Aorta (tissue), 5 donors: ENCODE results near the gene ZC3H7A. TPM values are rescaled to one million over a fixed set of nuclear protein-coding genes. Genes with fewer than 3 reads are reported as not detected.

Experiments used
- ATAC-seq: fragments of 200-7000 bp; cut with Tn5 transposase; one replicate; pipeline ENCODE4 v1.9.1; 2022; ENCODE audit warnings: moderate library complexity; ENCODE audit not compliant: low FRiP score
- DNase-seq, 2 donors: peaks; one replicate each; pipeline ENCODE4 v3.0.0-alpha.2; 2020
- H3K27ac ChIP-seq, 2 donors: one replicate each; pipeline ENCODE4 v1.5.1; 2013; ENCODE audit warnings: low read length in 2 of 2, mild to moderate bottlenecking in 2 of 2, moderate library complexity in 2 of 2, control low read depth in 1 of 2, inconsistent platforms in 1 of 2, low read depth in 1 of 2
- H3K27me3 ChIP-seq, 2 donors: one replicate each; pipeline ENCODE4 v1.6.1; 2013; ENCODE audit warnings: control low read depth in 1 of 2, low read length in 1 of 2, mild to moderate bottlenecking in 1 of 2, moderate library complexity in 1 of 2; ENCODE audit not compliant: insufficient read depth in 2 of 2, control insufficient read depth in 1 of 2
- H3K36me3 ChIP-seq, 2 donors: one replicate each; pipeline ENCODE4 v1.6.1; 2013; ENCODE audit warnings: control low read depth in 1 of 2, low read length in 1 of 2, mild to moderate bottlenecking in 1 of 2; ENCODE audit not compliant: insufficient read depth in 2 of 2, control insufficient read depth in 1 of 2
- H3K4me1 ChIP-seq, 2 donors: one replicate each; pipeline ENCODE4 v1.6.1; 2013; ENCODE audit warnings: low read length in 2 of 2, control low read depth in 1 of 2, mild to moderate bottlenecking in 1 of 2, moderate library complexity in 1 of 2; ENCODE audit not compliant: insufficient read depth in 2 of 2, control insufficient read depth in 1 of 2
- H3K4me3 ChIP-seq, 2 donors: one replicate each; pipeline ENCODE4 v1.5.1; 2013; ENCODE audit warnings: low read length in 2 of 2, control low read depth in 1 of 2, mild to moderate bottlenecking in 1 of 2
- H3K9me3 ChIP-seq: one replicate; pipeline ENCODE4 v1.6.1; 2013; ENCODE audit warnings: mild to moderate bottlenecking, low read length; ENCODE audit not compliant: control insufficient read depth
- WGBS, 2 donors: extraction: QIAGEN DNeasy Blood & Tissue Kit; methylation state at CpG; one replicate each; pipeline ENCODE4 v1.1.7; 2013; 5-methylcytosine and 5-hydroxymethylcytosine counted together
- intact Hi-C, 2 donors: fragments of 100-400 bp; cut with DNase I; formaldehyde crosslinking; loops; one replicate each; pipeline versions ENCODE4 v1.14.2 to v1.15.0; 2022
- polyA plus RNA-seq, 2 donors: library from polyadenylated mRNA; stranded (reverse); fragments of 200-250 nt; gene quantifications; one replicate each; pipeline ENCODE4 v1.2.3, GENCODE V29; 2013
- total RNA-seq, 2 donors: library from RNA; stranded (reverse); fragmentation: NEBNext Ultra II Directional; extraction: Animal tissue kit (Norgen Biotek cat#: 25700); gene quantifications; one replicate each; pipeline ENCODE4 v1.2.1, GENCODE V29; 2021
- donor health status: healthy with polysubstance abuse.
- donor health status: Bipolar disorder and iron deficiency.
- donor health status: DM: no; HTN: no; CAD: no.
- donor health status: DM: no; HTN: no; CAD: no.
- donor health status: DM: yes; HTN: yes; CAD: no.

The ZC3H7A gene
- total and polyA plus RNA-seq, 4 donors: 45.4 to 86.2 (median 58.2) TPM

- Histone ChIP-seq H3K36me3 (no peaks in the 10 kb centered on the region), H3K4me1 (no peaks in the 10 kb centered on the region), H3K4me3 (peak overlapping the region; percentile 94 to 98), H3K27ac (peak overlapping the region; percentile 90 to 95), H3K9me3 (no peaks in the 10 kb centered on the region), H3K27me3 (no peaks in the 10 kb centered on the region)
- WGBS, 2 donors: 1% methylated on average over 53 to 93 of the region's 93 CpGs
- intact Hi-C loops: loop anchor here in 1 of 2 donors (1.0 to 2.0 kb wide), 2 partner anchors 54 to 299 kb away; partner anchors contain the start of gene TXNDC11
- peak; percentile 86 to 90 for DNase-seq
- peak; percentile 77 for ATAC-seq
These were observed 562 bp downstream of the ZC3H7A start for GRCh38 chr16:11796227-11797165.

GRCh38 chr16:11795887-11796226 lies 1.2 kb downstream of the ZC3H7A start:
- ATAC-seq: no peak

GRCh38 chr16:11794996-11795886 lies 1.8 kb downstream of the ZC3H7A start:
- Histone ChIP-seq H3K4me1 (no peaks in the 10 kb centered on the region), H3K27ac (peak overlapping the region in 1 of 2 donors; percentile 34)
- intact Hi-C loops: no loop called here

More at GRCh38 chr16:11795887-11796226, 1.2 kb downstream of the ZC3H7A start:
- WGBS, 2 donors: 57 to 60% methylated on average over 8 of the region's 8 CpGs
- Histone ChIP-seq H3K27me3 (no peaks in the 10 kb centered on the region), H3K4me1 (no peaks in the 10 kb centered on the region), H3K4me3 (peak overlapping the region; percentile 94 to 98), H3K36me3 (no peaks in the 10 kb centered on the region), H3K27ac (peak overlapping the region in 1 of 2 donors; percentile 90), H3K9me3 (no peaks in the 10 kb centered on the region)
- no peak for DNase-seq
- intact Hi-C loops: loop anchor here in 1 of 2 donors (2.0 kb wide), 1 partner anchor 53 kb away; the partner anchor contains the start of gene TXNDC11

GRCh38 chr16:11794447-11794846 lies 2.6 kb downstream of the ZC3H7A start:
- H3K9me3 ChIP-seq: no peaks in the 10 kb centered on the region
- no peaks in the 10 kb centered on the region for H3K27me3 ChIP-seq
- no peaks in the 10 kb centered on the region for H3K36me3 ChIP-seq
- no peak for DNase-seq
- intact Hi-C loops: no loop called here
- WGBS, 2 donors: 7 to 9% methylated on average over 2 of the region's 2 CpGs
- no peak overlapping the region for H3K4me3 ChIP-seq
- ATAC-seq: no peak
- no peaks in the 10 kb centered on the region for H3K4me1 ChIP-seq
- no peak overlapping the region for H3K27ac ChIP-seq

More at GRCh38 chr16:11794996-11795886, 1.8 kb downstream of the ZC3H7A start:
- no peak for DNase-seq
- Histone ChIP-seq H3K36me3 (no peaks in the 10 kb centered on the region), H3K27me3 (no peaks in the 10 kb centered on the region), H3K4me3 (no peak overlapping the region), H3K9me3 (no peaks in the 10 kb centered on the region)
- 74 to 84% methylated on average over 20 of the region's 20 CpGs for WGBS, 2 donors
- ATAC-seq: no peak

GRCh38 chr16:11793840-11794239 lies 3.2 kb downstream of the ZC3H7A start:
- Histone ChIP-seq H3K27ac (no peak overlapping the region), H3K27me3 (no peaks in the 10 kb centered on the region), H3K9me3 (no peaks in the 10 kb centered on the region), H3K4me1 (no peaks in the 10 kb centered on the region), H3K4me3 (no peak overlapping the region), H3K36me3 (no peaks in the 10 kb centered on the region)
- no peak for ATAC-seq
- intact Hi-C loops: no loop called here
- WGBS, 2 donors: 74 to 81% methylated on average over 7 of the region's 7 CpGs
- DNase-seq: no peak

- intact Hi-C loops: no loop called here
- Histone ChIP-seq H3K9me3 (no peaks in the 10 kb centered on the region), H3K4me3 (no peak overlapping the region), H3K27ac (peak overlapping the region; percentile 42 to 49), H3K4me1 (no peaks in the 10 kb centered on the region), H3K36me3 (no peaks in the 10 kb centered on the region), H3K27me3 (no peaks in the 10 kb centered on the region)
- no peak for DNase-seq
- WGBS, 2 donors: 49% methylated on average over 7 of the region's 7 CpGs
- ATAC-seq: no peak
These were observed 4.4 kb downstream of the ZC3H7A start for GRCh38 chr16:11792410-11793241.

- no peaks in the 10 kb centered on the region for H3K27me3 ChIP-seq
- ATAC-seq: no peak
- no peaks in the 10 kb centered on the region for H3K4me1 ChIP-seq
- H3K36me3 ChIP-seq: no peaks in the 10 kb centered on the region
- H3K27ac ChIP-seq: peak overlapping the region in 1 of 2 donors; percentile 12
- intact Hi-C loops: no loop called here
- WGBS, 2 donors: 65 to 71% methylated on average over 8 of the region's 8 CpGs
- no peaks in the 10 kb centered on the region for H3K9me3 ChIP-seq
- no peak overlapping the region for H3K4me3 ChIP-seq
- DNase-seq: peak in 1 of 2 donors; percentile 43
These were observed 5.8 kb downstream of the ZC3H7A start for GRCh38 chr16:11791144-11791828.
